HG02798 (cell line): Measurements from ENCODE around the gene DHRS12.

Experiments
- ATAC-seq: cut with Tn5 transposase; IDR thresholded peaks from one replicate; pipeline ENCODE4 v1.9.1; 2021; ENCODE audit warnings: mild to moderate bottlenecking; ENCODE audit not compliant: unreplicated experiment, poor library complexity

The DHRS12 gene

GRCh38 chr13:51803422-51804294, at the start of gene DHRS12:
TSS of gene DHRS12 (minus strand) at chr13:51804163. CDS start at chr13:51799659, 4,504 bp downstream.
- ATAC-seq = peak; percentile 91

GRCh38 chr13:51849145-51850101, 45.5 kb upstream of the DHRS12 start:
- peak; percentile 53 for ATAC-seq

- no peak for ATAC-seq
Measured at GRCh38 chr13:51848674-51849073, 44.7 kb upstream of the DHRS12 start.

GRCh38 chr13:51846756-51847155, 42.8 kb upstream of the DHRS12 start:
- ATAC-seq = no peak

GRCh38 chr13:51845574-51846318, 41.8 kb upstream of the DHRS12 start:
- no peak for ATAC-seq

- peak; percentile 61 for ATAC-seq
Measured at GRCh38 chr13:51844862-51845573, 41.1 kb upstream of the DHRS12 start, which contains the start of gene TMEM272. TSS of gene TMEM272 (minus strand) at chr13:51845177. CDS start at chr13:51838530, 6,647 bp downstream.

- no peak for ATAC-seq
Measured at GRCh38 chr13:51843529-51843928, 39.6 kb upstream of the DHRS12 start.

GRCh38 chr13:51841732-51842131, 37.8 kb upstream of the DHRS12 start:
- ATAC-seq = no peak

GRCh38 chr13:51840917-51841316, 37.0 kb upstream of the DHRS12 start:
- ATAC-seq = no peak

GRCh38 chr13:51839711-51840540, 36.0 kb upstream of the DHRS12 start:
- ATAC-seq = no peak

GRCh38 chr13:51838240-51838846, 34.4 kb upstream of the DHRS12 start:
- ATAC-seq = no peak

- no peak for ATAC-seq
Measured at GRCh38 chr13:51837016-51837415, 33.1 kb upstream of the DHRS12 start.

GRCh38 chr13:51834581-51835171, 30.7 kb upstream of the DHRS12 start:
- no peak for ATAC-seq

GRCh38 chr13:51833980-51834379, 30.0 kb upstream of the DHRS12 start:
- ATAC-seq = no peak

GRCh38 chr13:51832471-51833152, 28.6 kb upstream of the DHRS12 start:
- ATAC-seq = peak; percentile 85

GRCh38 chr13:51831519-51831918, 27.6 kb upstream of the DHRS12 start:
- no peak for ATAC-seq

GRCh38 chr13:51829568-51829899, 25.6 kb upstream of the DHRS12 start:
- no peak for ATAC-seq
